HepG2 (cell line): Measurements from ENCODE around the gene FRMD4A. TPM values are rescaled to one million over a fixed set of nuclear protein-coding genes. Genes with fewer than 3 reads are reported as not detected.

ENCODE experiments used
- FOSL1 ChIP-seq: sonication (generic); formaldehyde crosslinking; IDR thresholded peaks from 2 replicates; pipeline ENCODE4 v1.9.0; 2021; ENCODE audit warnings: missing genetic modification reagents, borderline replicate concordance
- GATA4 ChIP-seq: sonication (generic); IDR thresholded peaks from 2 replicates; pipeline ENCODE4 v1.6.1; 2016; ENCODE audit warnings: antibody characterized with exemption, low read depth, borderline replicate concordance
- HES4 ChIP-seq: sonication (generic); formaldehyde crosslinking; IDR thresholded peaks from 2 replicates; pipeline ENCODE4 v1.9.0; 2021; ENCODE audit warnings: mild to moderate bottlenecking, missing genetic modification reagents, borderline replicate concordance
- HMGXB3 ChIP-seq: sonication (generic); formaldehyde crosslinking; IDR thresholded peaks from 2 replicates; pipeline ENCODE4 v1.4.0; 2020; ENCODE audit warnings: missing genetic modification reagents, borderline replicate concordance
- MNT ChIP-seq: fragments of 450-650 bp; IDR thresholded peaks from 2 replicates; pipeline ENCODE4 v1.6.1; 2016
- SOX5 ChIP-seq: IDR thresholded peaks from 2 replicates; pipeline ENCODE4 v1.6.1; 2016; ENCODE audit warnings: borderline replicate concordance
- ZNF432 ChIP-seq: sonication (generic); formaldehyde crosslinking; IDR thresholded peaks from 2 replicates; pipeline ENCODE4 v1.5.0; 2020; ENCODE audit warnings: missing genetic modification reagents, mild to moderate bottlenecking, borderline replicate concordance
- ZNF709 ChIP-seq: sonication (generic); formaldehyde crosslinking; IDR thresholded peaks from 2 replicates; pipeline ENCODE4 v1.5.0; 2020; ENCODE audit warnings: mild to moderate bottlenecking, missing genetic modification reagents
- polyA plus RNA-seq, 8 experiments: library from polyadenylated mRNA; depleted of rRNA in 3 of 8; stranded (reverse) in 7 of 8; unstranded in 1 of 8; fragments of >200 nt; fragmentation: Illumina TruSeq in 4 of 8; extraction: Trizol in 4 of 8; gene quantifications; 2 replicates each; pipeline versions ENCODE4 v1.2.1 to v1.2.3, GENCODE V29; 2011 to 2016; ENCODE audit warnings: low read depth in 4 of 8, missing spikeins in 1 of 8, mixed read lengths in 1 of 8; ENCODE audit not compliant: insufficient read depth in 1 of 8
- total RNA-seq, 5 experiments: library from RNA; depleted of rRNA; stranded (reverse); fragments of >200 nt; fragmentation: Illumina TruSeq; extraction: Trizol; gene quantifications; 2 replicates each; pipeline ENCODE4 v1.2.3, GENCODE V29; 2016; ENCODE audit warnings: low read depth in 1 of 5
- TF ChIP-seq, protein P1 (sequence below): sonication (generic); formaldehyde crosslinking; IDR thresholded peaks from 2 replicates; pipeline ENCODE4 v1.4.0; 2020; ENCODE audit warnings: mild to moderate bottlenecking, missing genetic modification reagents

The FRMD4A gene
- total and polyA plus RNA-seq, 2 of the 13 experiments (the other 11 are each of a cell fraction or from before 2014, with no cell fraction given), result 0.09 to 0.26 TPM

DNA sequence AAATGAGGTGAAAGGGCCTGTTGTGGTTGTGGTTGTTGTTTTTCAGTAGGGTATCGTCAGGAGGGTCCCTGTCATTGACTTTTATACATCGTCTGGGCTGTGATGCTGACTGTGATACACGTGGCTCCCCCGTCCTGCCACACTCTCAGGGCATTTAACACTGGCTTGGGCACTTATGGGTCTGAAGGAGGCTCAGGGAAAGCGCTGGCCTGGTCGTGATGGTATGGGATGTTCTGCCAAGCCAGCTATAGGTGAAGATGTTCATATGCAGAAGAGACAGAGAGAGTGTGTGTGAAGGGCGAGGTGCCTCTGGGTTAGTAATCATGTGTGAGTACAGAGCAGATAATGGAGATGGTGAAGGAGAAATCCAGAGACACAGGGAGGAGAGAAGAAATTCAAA lies 585.5 kb downstream of the FRMD4A start (continued):
- TF ChIP-seq ZNF432 (no peak), MNT (no peak), SOX5 (CRISPR knock-in tag) (no peak), GATA4 (no peak), HES4 (CRISPR knock-in tag) (no peak), HMGXB3 (CRISPR knock-in tag) (no peak), ZNF709 (CRISPR knock-in tag) (no peak), FOSL1 (CRISPR knock-in tag) (no peak)
- TF ChIP-seq, protein P1, sequence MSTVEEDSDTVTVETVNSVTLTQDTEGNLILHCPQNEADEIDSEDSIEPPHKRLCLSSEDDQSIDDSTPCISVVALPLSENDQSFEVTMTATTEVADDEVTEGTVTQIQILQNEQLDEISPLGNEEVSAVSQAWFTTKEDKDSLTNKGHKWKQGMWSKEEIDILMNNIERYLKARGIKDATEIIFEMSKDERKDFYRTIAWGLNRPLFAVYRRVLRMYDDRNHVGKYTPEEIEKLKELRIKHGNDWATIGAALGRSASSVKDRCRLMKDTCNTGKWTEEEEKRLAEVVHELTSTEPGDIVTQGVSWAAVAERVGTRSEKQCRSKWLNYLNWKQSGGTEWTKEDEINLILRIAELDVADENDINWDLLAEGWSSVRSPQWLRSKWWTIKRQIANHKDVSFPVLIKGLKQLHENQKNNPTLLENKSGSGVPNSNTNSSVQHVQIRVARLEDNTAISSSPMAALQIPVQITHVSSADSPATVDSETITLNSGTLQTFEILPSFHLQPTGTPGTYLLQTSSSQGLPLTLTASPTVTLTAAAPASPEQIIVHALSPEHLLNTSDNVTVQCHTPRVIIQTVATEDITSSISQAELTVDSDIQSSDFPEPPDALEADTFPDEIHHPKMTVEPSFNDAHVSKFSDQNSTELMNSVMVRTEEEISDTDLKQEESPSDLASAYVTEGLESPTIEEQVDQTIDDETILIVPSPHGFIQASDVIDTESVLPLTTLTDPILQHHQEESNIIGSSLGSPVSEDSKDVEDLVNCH, result no peak
